ENCODE data around the gene LMAN1L. TPM values are rescaled to one million over a fixed set of nuclear protein-coding genes. Genes with fewer than 3 reads are reported as not detected.

The LMAN1L gene
- total RNA-seq, 1 experiment from 2014 or later = not detected

DNA sequence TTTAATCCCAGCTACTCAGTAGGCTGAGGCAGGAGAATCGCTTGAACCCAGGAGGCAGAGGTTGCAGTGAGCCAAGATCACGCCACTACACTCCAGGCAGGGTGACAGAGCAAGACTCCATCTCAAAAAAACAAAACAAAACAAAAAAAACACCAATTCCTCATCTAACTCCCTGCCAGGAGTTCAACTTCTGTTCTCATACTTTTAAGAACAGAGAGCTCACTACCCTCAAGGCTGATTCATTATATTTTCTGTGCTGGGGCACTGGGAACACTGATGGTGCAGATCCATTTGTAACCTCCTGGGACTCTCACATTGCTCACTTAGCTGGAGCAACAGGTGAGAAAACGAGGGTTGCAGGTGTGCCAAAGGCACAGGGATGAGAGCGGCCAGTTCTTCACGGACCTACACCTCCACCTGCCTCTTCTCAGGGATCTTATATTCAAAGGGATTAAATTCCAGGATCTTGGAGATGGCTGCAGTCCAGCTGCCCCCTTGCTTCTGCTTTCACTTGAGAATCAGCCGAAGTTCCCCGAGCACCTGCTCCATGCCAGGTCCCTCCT lies 43.1 kb upstream of the LMAN1L start:
- Histone ChIP-seq H3K79me2 (ENCODE audit: insufficient read depth, low read length) (no peaks in the 10 kb centered on the region), H3K18ac (ENCODE audit: insufficient read length, low read depth, low read length) (no peak overlapping the region), H3K4ac (ENCODE audit: low read depth, low read length) (no peak overlapping the region), H3K23me2 (ENCODE audit: insufficient read length, low read depth, low read length, poor library complexity, severe bottlenecking) (no peaks in the 10 kb centered on the region), H3K4me2 (ENCODE audit: insufficient read depth, insufficient read length, low read length) (no peak overlapping the region), H4K91ac (ENCODE audit: insufficient read length, low read depth, low read length) (no peak overlapping the region), H3K4me1 (ENCODE audit: insufficient read depth, low read length) (no peaks in the 10 kb centered on the region), H4K20me1 (ENCODE audit: control insufficient read depth, insufficient read depth, insufficient read length) (no peaks in the 10 kb centered on the region), H3K9ac (ENCODE audit: extremely low read depth, insufficient read length, low read length) (no peak overlapping the region), H2BK20ac (ENCODE audit: low read depth, low read length, poor library complexity, severe bottlenecking) (no peak overlapping the region), H4K8ac (replicated peaks; ENCODE audit: insufficient read length, low read depth, low read length) (no peak overlapping the region), H3K27me3 (ENCODE audit: insufficient read depth, low read length) (no peaks in the 10 kb centered on the region; the same call in 1 of the 2 replicates), H3K23ac (ENCODE audit: insufficient read length, low read depth, low read length) (no peak overlapping the region), H3K56ac (ENCODE audit: insufficient read length, low read depth, low read length) (no peak overlapping the region), H2AFZ (ENCODE audit: low read length) (no peak overlapping the region), H3K79me1 (ENCODE audit: insufficient read depth, low read depth, low read length, poor library complexity, severe bottlenecking) (no peaks in the 10 kb centered on the region), H2BK12ac (ENCODE audit: insufficient read length, low read depth, low read length) (no peak overlapping the region), H2BK15ac (ENCODE audit: low read depth, low read length) (no peak overlapping the region), H3T11ph (ENCODE audit: low read length) (no peak overlapping the region), H3K9me3 (ENCODE audit: control insufficient read depth, low read depth, low read length) (no peaks in the 10 kb centered on the region), H3K27ac (ENCODE audit: insufficient read length, low read depth, low read length) (no peak overlapping the region), H2BK120ac (ENCODE audit: low read depth, low read length, poor library complexity, severe bottlenecking) (no peak overlapping the region), H2BK5ac (ENCODE audit: insufficient read length, low read length) (no peak overlapping the region), H2AK5ac (ENCODE audit: insufficient read length, low read length) (no peak overlapping the region), H3K14ac (ENCODE audit: insufficient read depth, low read length) (no peak overlapping the region), H4K5ac (ENCODE audit: insufficient read length, low read depth, low read length) (no peak overlapping the region)
- no peak for TF ChIP-seq CTCF (conservative IDR thresholded peaks at IDR 0.05)
- no CpG with 5 or more reads among the region's 7 CpGs for WGBS (ENCODE audit: extremely low coverage, insufficient read length, low lambda C conversion rate)
- Mint-ChIP-seq H3K27me3 (ENCODE audit: low read depth) (peaks cover 45% of the 10 kb centered on the region), H3K9me3 (no peaks in the 10 kb centered on the region), H3K36me3 (ENCODE audit: insufficient read depth in 1 of 3, low read depth in 3 of 3) (no peaks in the 10 kb centered on the region), H3K27ac (no peak overlapping the region), H3K4me3 (no peak overlapping the region), H3K4me1 (peaks cover 28 to 34% of the 10 kb centered on the region in 2 experiments)
- DNase-seq = no peak

Data from H9 (cell line).